HG02981 (cell line): ENCODE data around the gene RTN4RL2.

Experiments
- ATAC-seq: cut with Tn5 transposase; IDR thresholded peaks from one replicate; pipeline ENCODE4 v1.9.1; 2021; ENCODE audit warnings: mild to moderate bottlenecking, moderate library complexity; ENCODE audit not compliant: unreplicated experiment

The RTN4RL2 gene

DNA sequence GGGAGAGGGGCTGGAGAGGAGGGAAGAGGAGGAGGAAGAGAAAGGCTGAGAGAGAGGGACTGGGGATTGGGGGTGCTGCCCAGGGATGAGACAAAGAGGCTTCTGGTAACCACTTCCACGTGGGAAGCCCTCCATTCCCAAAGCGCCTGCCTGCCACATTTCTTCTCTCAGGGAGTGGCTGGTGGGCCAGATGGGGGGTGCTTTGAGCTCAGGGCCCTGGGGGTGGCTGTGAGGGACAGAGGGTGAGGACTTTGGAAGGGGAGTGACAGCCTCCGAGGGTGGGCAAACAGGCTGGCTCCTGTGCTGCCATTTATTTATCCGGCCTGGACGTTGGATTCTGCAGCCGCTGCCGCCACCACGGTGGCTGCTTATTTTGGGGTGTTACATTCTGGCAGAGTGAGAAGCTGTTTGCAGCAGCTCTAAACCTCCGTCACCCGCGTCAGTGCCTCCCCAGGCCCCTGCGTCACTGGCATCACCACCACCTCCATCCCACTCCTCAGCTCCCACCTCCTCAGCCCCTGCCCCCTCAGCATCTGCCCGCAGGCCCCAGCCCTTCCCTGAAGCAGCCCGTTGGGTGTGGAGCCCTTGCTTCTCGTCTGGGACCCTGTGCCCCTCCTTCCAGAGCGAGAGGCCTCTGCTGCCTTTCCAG, 1.6 kb downstream of the RTN4RL2 start:
- no peak for ATAC-seq

GRCh38 chr11:57462597-57462996, 2.3 kb downstream of the RTN4RL2 start:
- no peak for ATAC-seq

DNA sequence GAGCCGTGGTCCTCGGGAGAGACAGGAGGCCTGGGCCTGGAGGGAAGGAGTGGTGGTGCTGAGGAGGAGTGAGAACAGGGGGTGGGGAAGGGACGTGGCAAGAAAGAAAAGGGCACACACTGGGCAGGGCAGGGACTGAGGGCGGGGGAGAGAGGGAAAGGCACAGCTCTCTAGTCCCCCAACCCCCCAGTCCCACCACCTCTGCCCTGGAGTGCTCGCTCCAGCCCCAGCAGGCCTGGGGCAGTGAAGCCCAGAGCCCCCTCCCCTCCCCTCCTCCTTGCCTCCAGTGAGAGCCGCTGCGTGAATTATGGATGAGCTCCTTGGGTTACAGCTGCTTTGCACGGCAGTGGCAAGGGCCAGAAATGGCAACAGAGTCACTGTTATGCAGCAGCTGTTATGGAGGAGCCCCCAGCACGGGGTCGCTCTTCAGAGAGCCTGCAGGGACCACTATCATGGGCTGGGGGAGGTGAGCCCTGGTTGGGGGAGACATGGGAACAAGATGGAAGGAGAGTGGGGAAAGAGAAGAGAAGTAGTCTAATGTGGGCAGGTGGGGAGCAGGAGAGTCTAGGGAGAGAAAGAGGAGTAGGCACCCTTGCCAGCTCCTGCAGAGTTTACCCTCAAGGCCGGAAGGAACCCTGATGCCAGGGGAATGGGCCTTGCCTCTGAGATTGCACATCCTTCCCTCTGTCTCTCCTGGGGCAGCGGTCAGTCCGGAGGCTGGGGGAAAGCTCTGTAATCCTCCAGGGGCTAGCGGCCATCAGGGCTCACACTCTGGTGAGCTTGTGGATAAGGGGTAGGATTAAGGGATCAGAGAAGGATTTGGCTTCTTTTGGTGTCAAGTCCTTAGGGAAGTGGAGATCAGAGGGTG, 3.6 kb downstream of the RTN4RL2 start:
- ATAC-seq = no peak

GRCh38 chr11:57464539-57465181, 4.3 kb downstream of the RTN4RL2 start:
- no peak for ATAC-seq

DNA sequence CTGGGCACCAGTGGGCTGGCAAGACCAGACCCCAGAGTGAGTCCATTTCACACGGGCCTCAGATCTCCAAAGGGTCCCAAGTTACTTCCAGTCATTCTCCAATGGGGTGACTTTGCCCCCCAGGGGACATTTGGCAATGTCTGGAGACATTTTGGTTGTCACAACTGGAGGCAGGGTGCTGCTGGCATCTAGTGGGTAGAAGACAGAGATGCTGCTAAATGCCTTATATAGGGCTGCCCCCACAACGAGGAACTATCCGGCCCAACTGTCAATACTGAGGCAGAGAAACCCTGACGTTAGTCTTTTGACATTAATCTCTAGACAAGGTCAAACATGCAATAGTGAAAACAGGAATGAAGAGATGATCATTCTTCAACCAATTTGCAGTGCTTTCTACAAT, 6.4 kb downstream of the RTN4RL2 start:
- no peak for ATAC-seq

DNA sequence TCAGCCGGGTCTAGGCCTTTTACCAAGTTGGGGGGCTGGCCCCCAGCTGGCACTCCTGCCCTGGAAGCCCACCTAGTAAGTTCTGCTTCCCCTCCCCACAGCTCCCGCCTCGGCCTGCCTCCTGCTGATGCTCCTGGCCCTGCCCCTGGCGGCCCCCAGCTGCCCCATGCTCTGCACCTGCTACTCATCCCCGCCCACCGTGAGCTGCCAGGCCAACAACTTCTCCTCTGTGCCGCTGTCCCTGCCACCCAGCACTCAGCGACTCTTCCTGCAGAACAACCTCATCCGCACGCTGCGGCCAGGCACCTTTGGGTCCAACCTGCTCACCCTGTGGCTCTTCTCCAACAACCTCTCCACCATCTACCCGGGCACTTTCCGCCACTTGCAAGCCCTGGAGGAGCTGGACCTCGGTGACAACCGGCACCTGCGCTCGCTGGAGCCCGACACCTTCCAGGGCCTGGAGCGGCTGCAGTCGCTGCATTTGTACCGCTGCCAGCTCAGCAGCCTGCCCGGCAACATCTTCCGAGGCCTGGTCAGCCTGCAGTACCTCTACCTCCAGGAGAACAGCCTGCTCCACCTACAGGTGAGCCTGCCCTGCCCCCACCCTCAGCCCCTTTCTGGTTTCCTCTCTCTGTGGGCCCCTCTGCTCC, 7.3 kb downstream of the RTN4RL2 start:
- no peak for ATAC-seq

- ATAC-seq = no peak
Observed at GRCh38 chr11:57468276-57468675, 7.9 kb downstream of the RTN4RL2 start.

DNA sequence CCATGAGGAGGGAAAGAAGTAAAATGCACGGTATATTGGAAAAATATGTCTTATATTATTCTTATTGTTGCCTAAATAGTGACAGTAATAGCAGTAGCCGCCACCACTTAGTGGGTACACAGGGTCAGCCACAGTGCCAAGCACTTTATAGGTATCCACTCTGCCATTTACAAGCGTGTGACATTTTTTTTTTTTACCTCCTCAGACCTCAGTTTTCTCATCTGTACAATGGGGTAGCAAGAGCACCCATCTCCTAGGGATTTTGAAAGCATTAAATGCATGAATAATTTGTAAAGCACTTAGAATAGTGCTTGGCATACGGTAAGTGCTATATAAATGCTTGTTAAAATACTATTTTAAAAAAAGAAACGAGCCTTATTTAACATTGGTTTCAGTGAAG, 8.9 kb downstream of the RTN4RL2 start:
- ATAC-seq = no peak

- no peak for ATAC-seq
Observed at GRCh38 chr11:57471496-57471895, 11.2 kb downstream of the RTN4RL2 start.

DNA sequence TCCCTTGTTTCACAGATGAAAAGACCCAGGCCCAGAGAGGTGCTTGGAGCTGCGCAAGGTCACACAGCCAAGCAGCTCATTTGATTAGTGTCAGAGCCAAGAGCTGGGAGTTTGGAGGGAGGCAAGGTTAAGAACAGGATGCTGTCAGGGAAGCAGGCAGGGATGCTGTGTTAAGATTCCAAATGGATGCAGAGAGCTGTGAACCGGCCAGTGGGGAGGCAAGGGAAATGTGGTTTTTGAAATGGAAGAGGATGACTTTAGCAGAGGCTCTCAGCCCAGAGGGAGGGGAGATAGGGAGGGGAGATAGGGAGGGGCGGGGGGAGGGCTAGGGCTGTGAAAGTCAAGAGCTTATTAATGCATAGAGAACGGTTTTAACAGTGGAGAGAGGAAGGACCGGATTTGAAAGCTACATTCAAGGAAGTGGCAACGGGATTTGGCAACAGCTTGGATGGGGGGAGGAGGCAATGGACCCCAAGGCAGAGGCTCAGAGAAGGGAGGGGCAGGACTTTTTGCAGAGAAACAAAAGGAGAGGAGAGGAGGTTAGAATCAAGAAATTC, 13.0 kb downstream of the RTN4RL2 start:
- ATAC-seq = no peak

DNA sequence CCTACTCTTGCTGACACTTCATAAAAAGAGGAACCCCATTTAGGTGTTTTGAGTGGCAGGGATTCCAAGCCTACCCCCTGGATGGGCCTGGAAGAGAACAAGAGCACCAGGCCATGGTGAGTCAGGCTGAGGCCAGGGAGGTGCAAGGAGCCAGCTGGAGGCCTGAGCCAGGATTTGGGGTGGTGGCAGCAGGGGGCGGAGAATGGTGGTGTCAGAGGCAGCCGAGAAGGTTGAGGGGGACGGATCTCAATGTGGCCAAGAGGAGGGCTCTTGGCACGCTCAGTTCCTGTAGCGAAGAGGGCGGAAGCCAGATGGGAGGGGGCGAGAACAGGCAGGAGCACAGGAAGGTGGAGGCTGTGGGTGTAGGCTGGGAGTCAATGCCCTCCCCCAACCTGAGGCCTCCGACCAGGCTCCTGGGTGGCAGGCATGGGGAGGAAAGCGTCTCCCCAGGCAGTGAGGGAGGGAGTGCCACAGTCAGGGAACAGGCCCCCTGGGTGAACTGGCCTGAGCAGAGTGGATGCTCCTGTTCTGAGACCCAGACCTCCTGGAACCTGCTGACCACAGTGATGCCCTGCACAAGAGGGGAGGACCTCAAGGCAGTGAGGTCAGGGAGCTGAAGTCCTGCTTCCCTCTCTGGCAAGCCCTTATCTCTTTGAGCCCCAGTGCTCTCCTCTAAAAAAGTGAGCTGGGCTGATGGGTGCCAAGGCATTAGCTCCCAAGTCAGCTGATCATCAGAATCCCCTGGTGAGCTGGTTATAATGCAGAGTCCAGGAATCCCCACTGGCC, 13.9 kb downstream of the RTN4RL2 start:
- peak; percentile 27 for ATAC-seq

DNA sequence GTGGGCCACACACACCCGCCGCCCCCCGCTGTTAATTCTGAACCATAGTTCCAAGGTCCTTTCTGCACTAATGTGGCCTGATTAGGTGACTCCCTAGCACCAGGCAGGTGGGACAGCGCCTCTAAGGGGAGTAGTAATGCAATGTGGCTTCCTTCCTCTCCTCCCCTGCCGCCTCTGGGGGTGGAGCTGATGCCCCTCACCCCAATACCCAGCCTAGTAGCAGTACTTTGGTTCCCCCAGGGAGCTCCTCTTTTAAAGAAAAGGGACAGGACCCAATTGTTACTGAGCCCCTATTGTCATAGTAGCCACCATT, 14.4 kb downstream of the RTN4RL2 start:
- ATAC-seq = no peak

GRCh38 chr11:57475191-57475590, 14.9 kb downstream of the RTN4RL2 start:
- ATAC-seq = no peak

GRCh38 chr11:57475671-57476046, 15.3 kb downstream of the RTN4RL2 start:
- ATAC-seq = peak; percentile 30

GRCh38 chr11:57476047-57476756, 15.9 kb downstream of the RTN4RL2 start:
- peak; percentile 26 for ATAC-seq

GRCh38 chr11:57476757-57477506, 16.6 kb downstream of the RTN4RL2 start:
- ATAC-seq = peak; percentile 38

- ATAC-seq = no peak
Observed at GRCh38 chr11:57477507-57478189, 17.3 kb downstream of the RTN4RL2 start.

DNA sequence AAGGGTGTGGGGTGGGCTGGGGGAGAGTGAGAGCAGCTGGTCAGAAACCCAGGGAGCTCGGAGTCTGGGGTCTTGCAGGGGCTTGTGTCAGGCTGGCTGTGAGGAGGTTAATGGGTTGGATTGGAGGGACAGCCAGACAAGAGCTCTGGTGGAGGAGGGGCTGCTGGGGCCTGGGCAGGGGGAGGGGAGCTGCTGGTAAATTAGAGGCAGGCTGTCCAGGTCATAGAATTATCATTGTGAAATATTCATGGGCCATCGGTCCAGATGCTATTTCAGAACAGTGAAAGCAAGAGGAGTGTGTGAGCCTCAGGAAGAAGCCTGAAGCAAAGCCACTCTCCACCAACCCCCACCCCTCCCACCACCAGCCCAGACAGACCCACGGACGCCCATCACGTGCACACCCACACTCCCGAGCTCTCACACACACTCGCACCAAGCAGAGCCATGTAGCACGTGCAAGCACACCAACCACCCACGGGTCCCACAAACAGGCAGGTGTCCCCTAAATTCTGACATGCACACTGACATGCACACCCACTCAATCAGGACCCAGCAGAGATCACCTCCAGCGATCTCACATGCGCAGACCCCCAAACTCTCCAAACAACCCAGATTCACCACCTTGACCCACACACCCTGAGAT, 18.8 kb downstream of the RTN4RL2 start:
- ATAC-seq = no peak
